Heart right ventricle (tissue), 16 donors: ENCODE data around the gene NTPCR. TPM values are rescaled to one million over a fixed set of nuclear protein-coding genes. Genes with fewer than 3 reads are reported as not detected.
A peak's percentile ranks its signal among the peaks of the same experiment; 100 is the strongest.

Experiments
- ATAC-seq, 8 donors: fragments of 200-7000 bp; cut with Tn5 transposase; one replicate each; pipeline ENCODE4 v1.9.1; 2020; ENCODE audit warnings: mild to moderate bottlenecking in 8 of 8, moderate library complexity in 8 of 8, moderate number of reproducible peaks in 1 of 8
- DNase-seq, 2 donors: peaks; one replicate each; pipeline ENCODE4 v3.0.0-alpha.2; 2020
- H3K27ac ChIP-seq, 10 donors: fragments of 200-600 bp; sonication (generic) in 2 of 10; one replicate each; pipeline versions ENCODE4 v1.5.0 to v1.8.0; 2020 to 2022; ENCODE audit warnings: mild to moderate bottlenecking in 3 of 10
- H3K27me3 ChIP-seq, 7 donors: fragments of 200-600 bp; one replicate each; pipeline ENCODE4 v1.8.0; 2021 to 2022; ENCODE audit warnings: mild to moderate bottlenecking in 2 of 7
- H3K36me3 ChIP-seq, 9 donors: fragments of 200-600 bp; sonication (generic) in 1 of 9; one replicate each; pipeline versions ENCODE4 v1.5.0 to v1.8.0; 2020 to 2022; ENCODE audit warnings: mild to moderate bottlenecking in 2 of 9
- H3K4me1 ChIP-seq, 9 donors: fragments of 200-600 bp; sonication (generic) in 1 of 9; one replicate each; pipeline versions ENCODE4 v1.5.0 to v1.8.0; 2020 to 2022; ENCODE audit warnings: mild to moderate bottlenecking in 4 of 9
- H3K4me3 ChIP-seq, 10 donors: fragments of 200-600 bp; sonication (generic) in 2 of 10; one replicate each; pipeline versions ENCODE4 v1.5.0 to v1.8.0; 2020 to 2022; ENCODE audit warnings: mild to moderate bottlenecking in 7 of 10, moderate library complexity in 2 of 10
- H3K9me3 ChIP-seq, 11 donors: fragments of 200-600 bp in 10 of 11; sonication (generic) in 2 of 11; one replicate each; pipeline versions ENCODE4 v1.5.0 to v1.8.0; 2013 to 2022; ENCODE audit warnings: mild to moderate bottlenecking in 2 of 11, control low read depth in 1 of 11, moderate library complexity in 1 of 11
- CTCF ChIP-seq, 9 donors: fragments of 200-600 bp; sonication (generic) in 2 of 9; IDR thresholded peaks; one replicate each; pipeline versions ENCODE4 v1.5.0 to v1.8.0; 2021 to 2022; ENCODE audit warnings: antibody characterized with exemption in 9 of 9, mild to moderate bottlenecking in 5 of 9, moderate library complexity in 1 of 9
- WGBS, 2 donors: extraction: QIAGEN DNeasy Blood & Tissue Kit; methylation state at CpG; one replicate each; pipeline ENCODE4 v1.1.7; 2013; ENCODE audit warnings: inconsistent platforms in 1 of 2; 5-methylcytosine and 5-hydroxymethylcytosine counted together
- intact Hi-C, 10 donors: fragments of 100-400 bp; cut with DNase I; formaldehyde crosslinking; loops; one replicate each; pipeline versions ENCODE4 v1.11.1 to v1.14.2; 2022
- polyA plus RNA-seq, 2 donors: library from polyadenylated mRNA; stranded (reverse); fragments of 200-250 nt; gene quantifications; one replicate each; pipeline ENCODE4 v1.2.3, GENCODE V29; 2013
- total RNA-seq, 10 donors: library from RNA; stranded (reverse); fragmentation: NEBNext Ultra II Directional in 3 of 10; extraction: Animal tissue kit (Norgen Biotek cat#: 25700) in 3 of 10; gene quantifications; one replicate each; pipeline versions ENCODE4 v1.2.1 to v1.2.4, GENCODE V29; 2021 to 2023
- donor health status: Arrhythmogenic right ventricular cardiomyopathy.
- donor health status: ischemic (EF 13 %, LVEDD 7.1; RV severe dilation, severe dysfunction).
- donor health status: healthy with polysubstance abuse.
- donor health status: DM: no; HTN: yes; CAD: no.
- donor health status: DM: no; HTN: no; CAD: no.
- donor health status: ischemic (EF 25% LVEDD 6.9; RV normal size, moderate dysfunction).
- donor health status: ischemic (EF 25% LVEDD 5.7; RV mildly dilated, moderate dysfunction).
- donor health status: healthy.
- donor health status: DM: yes; HTN: yes; CAD: no.
- donor health status: Ischemic cardiomyopathy.
- donor health status: ischemic (EF 35%, LVEDD 5.7; RV mildly dilated, moderate dysfunction).
- donor health status: nonischemic (EF 11% LVEDD 7.7; RV severe dilation, severe dysfunction).
- donor health status: DM: yes; HTN: yes; CAD: no.
- donor health status: PGD.
- donor health status: ischemic (EF 29% LVEDD 5.4; RV normal size, mild dysfunction).
- donor health status: nonischemic (EF 23%, LVEDD 6.1; RV moderate dilation, normal function).

The NTPCR gene
- total and polyA plus RNA-seq, 12 donors, result 51.2 to 88.4 (median 56.8) TPM

DNA sequence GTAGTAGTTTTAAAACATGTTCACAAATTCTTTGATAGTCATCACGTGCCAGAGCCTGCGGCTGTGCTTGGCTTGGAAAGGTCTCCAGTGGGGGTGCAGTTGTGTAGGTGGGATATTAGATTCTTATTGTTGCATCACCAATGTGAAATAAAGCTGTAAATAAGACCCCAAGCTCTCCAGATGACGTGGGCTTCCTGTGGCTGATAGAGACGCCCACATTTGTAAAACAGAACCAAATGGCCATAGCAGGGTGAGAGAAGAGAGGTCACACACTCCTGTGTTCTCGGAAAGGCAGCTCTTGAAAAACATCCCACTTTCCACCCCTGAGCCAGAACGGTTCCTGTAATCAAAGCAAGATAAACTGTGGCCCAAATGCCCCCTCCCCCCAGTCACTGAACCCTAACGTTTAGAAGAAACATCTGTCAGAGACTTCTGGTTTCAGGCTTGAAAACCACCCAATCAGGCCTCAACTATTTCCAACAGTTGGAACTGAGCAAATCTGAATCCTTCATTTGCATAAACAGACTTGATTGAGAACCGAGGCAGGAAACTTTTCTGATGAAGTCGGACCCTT, 6.6 kb upstream of the NTPCR start:
- 48 to 50% methylated on average over 9 of the region's 9 CpGs for WGBS, 2 donors
- peaks cover 0 to 14% (median 4%) of the 10 kb centered on the region in 9 donors for H3K4me1 ChIP-seq
- intact Hi-C loops, result loop anchor here in 1 of 10 donors (10.0 kb wide), 1 partner anchor 139 kb away; the partner anchor contains the start of gene MAP10
- H3K27me3 ChIP-seq, result peaks cover 0 to 2% (median 0%) of the 10 kb centered on the region in 7 donors
- no peak overlapping the region for H3K4me3 ChIP-seq
- TF ChIP-seq CTCF (IDR thresholded peaks at IDR 0.05), result no peak
- H3K36me3 ChIP-seq, result no peaks in the 10 kb centered on the region
- DNase-seq, result no peak
- H3K9me3 ChIP-seq, result peaks cover 0 to 2% (median 0%) of the 10 kb centered on the region in 11 donors
- H3K27ac ChIP-seq, result no peak overlapping the region
- peak in 1 of 8 donors; percentile 25 for ATAC-seq

GRCh38 chr1:232944347-232944746, 6.1 kb upstream of the NTPCR start:
- no peak for ATAC-seq
- intact Hi-C loops, result loop anchor here in 1 of 10 donors (10.0 kb wide), 1 partner anchor 140 kb away; the partner anchor contains the start of gene MAP10
- no peak for TF ChIP-seq CTCF (IDR thresholded peaks at IDR 0.05)

GRCh38 chr1:232949636-232950196, 695 bp upstream of the NTPCR start:
- intact Hi-C loops, result loop anchor here in 9 of 10 donors (5.0 to 10.0 kb wide), 6 partner anchors 42 to 317 kb away; partner anchors contain the start of genes SIPA1L2 (in 7 of the 9) and MAP10 (in 5 of the 9)
- ATAC-seq (no peak), DNase-seq (no peak)
- Histone ChIP-seq H3K27me3 (no peaks in the 10 kb centered on the region), H3K36me3 (no peaks in the 10 kb centered on the region), H3K27ac (peak overlapping the region; percentile 40 to 93 (median 89)), H3K4me1 (peaks cover 0 to 34% (median 20%) of the 10 kb centered on the region in 9 donors), H3K4me3 (peak overlapping the region; percentile 77 to 98 (median 86)), H3K9me3 (no peaks in the 10 kb centered on the region)
- no peak for TF ChIP-seq CTCF (IDR thresholded peaks at IDR 0.05)
- WGBS, 2 donors, result 95 to 96% methylated on average over 5 of the region's 5 CpGs

More at GRCh38 chr1:232944347-232944746, 6.1 kb upstream of the NTPCR start:
- no peaks in the 10 kb centered on the region for H3K36me3 ChIP-seq
- H3K27me3 ChIP-seq, result peaks cover 0 to 2% (median 0%) of the 10 kb centered on the region in 7 donors
- DNase-seq, result no peak
- H3K4me3 ChIP-seq, result no peak overlapping the region
- H3K9me3 ChIP-seq, result peaks cover 0 to 2% (median 0%) of the 10 kb centered on the region in 11 donors
- no peak overlapping the region for H3K27ac ChIP-seq
- peaks cover 0 to 14% (median 6%) of the 10 kb centered on the region in 9 donors for H3K4me1 ChIP-seq
- 74 to 83% methylated on average over 5 of the region's 5 CpGs for WGBS, 2 donors

DNA sequence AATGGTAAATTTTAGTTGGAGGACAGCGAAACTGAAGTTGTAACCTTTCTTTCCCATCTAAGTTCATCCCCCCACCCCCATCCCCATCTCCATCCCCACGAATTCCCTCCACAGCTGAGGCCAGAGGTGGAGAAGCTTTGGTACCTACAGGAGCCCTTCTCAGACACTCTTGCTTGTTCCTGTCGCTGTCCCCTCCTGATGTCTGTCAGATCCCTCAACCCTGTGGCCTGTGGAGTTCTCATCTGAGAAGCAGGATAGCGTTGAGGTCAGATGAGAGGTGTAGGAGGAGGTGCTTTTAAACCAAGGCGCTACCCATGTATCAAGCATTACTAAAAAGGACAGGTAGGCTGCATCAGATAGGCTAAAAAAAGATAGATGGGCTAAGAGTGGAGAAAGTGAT, 769 bp downstream of the NTPCR start:
- H3K27ac ChIP-seq, result peak overlapping the region in 6 of 10 donors; percentile 82 to 93 (median 89)
- no peaks in the 10 kb centered on the region for H3K9me3 ChIP-seq
- H3K4me1 ChIP-seq, result peaks cover 0 to 34% (median 20%) of the 10 kb centered on the region in 9 donors
- H3K36me3 ChIP-seq, result peaks cover 0 to 8% (median 4%) of the 10 kb centered on the region in 9 donors
- H3K4me3 ChIP-seq, result peak overlapping the region in 9 of 10 donors; percentile 77 to 98 (median 86)
- intact Hi-C loops, result loop anchor here in 9 of 10 donors (5.0 to 10.0 kb wide), 5 partner anchors 44 to 319 kb away; partner anchors contain the start of genes SIPA1L2 (in 7 of the 9) and MAP10 (in 4 of the 9)
- ATAC-seq (peak in 6 of 8 donors; percentile 15 to 60 (median 48)), DNase-seq (no peak)
- H3K27me3 ChIP-seq, result no peaks in the 10 kb centered on the region
- 19 to 24% methylated on average over 5 of the region's 5 CpGs for WGBS, 2 donors
- TF ChIP-seq CTCF (IDR thresholded peaks at IDR 0.05), result no peak
